Fibroblast of villous mesenchyme (primary cell): ENCODE data around the gene OR8S1. TPM values are rescaled to one million over a fixed set of nuclear protein-coding genes. Genes with fewer than 3 reads are reported as not detected.
"Not testable (repeated sequence)": the region's sequence is repeated elsewhere in the genome, so short reads cannot be mapped to it uniquely, and the experiment has no call there.

ENCODE experiments used
- DNase-seq: peaks from one replicate; pipeline ENCODE4 v3.0.0-alpha.2; 2010; ENCODE audit warnings: low read depth
- H3K4me3 ChIP-seq: 2 replicates; pipeline ENCODE4 v1.5.1; 2011; ENCODE audit warnings: low read depth, mild to moderate bottlenecking, low read length
- CTCF ChIP-seq: IDR thresholded peaks from 2 replicates; pipeline ENCODE4 v1.5.1; 2012; ENCODE audit warnings: low read depth, mild to moderate bottlenecking, low read length; ENCODE audit not compliant: insufficient read depth
- total RNA-seq: library from RNA; depleted of rRNA; stranded (reverse); fragments of >200 nt; gene quantifications from 2 replicates; pipeline ENCODE4 v1.2.3, GENCODE V29; 2012

OR8S1 gene
- total RNA-seq, 1 donor, result not detected

DNA sequence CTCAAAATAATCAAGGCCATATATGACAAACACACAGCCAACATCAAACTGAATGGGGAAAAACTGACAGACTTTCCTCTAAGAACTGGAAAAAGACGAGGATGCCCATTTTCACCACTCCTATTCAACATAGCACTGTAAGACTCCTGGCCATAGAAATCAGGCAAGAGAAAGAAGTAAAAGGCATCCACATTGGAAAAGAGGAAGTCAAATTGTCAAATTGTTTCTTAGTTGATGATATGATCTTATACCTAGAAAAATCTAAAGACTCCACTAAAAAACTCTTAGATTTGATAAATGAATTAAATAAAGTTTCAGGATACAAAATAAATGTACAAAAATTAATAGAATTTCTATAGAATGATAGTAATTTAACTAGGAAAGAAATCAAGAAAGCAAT, 11.2 kb downstream of the OR8S1 start:
- no peak for TF ChIP-seq CTCF
- H3K4me3 ChIP-seq, result no peak overlapping the region
- DNase-seq, result no peak

GRCh38 chr12:48542300-48542928, 17.0 kb downstream of the OR8S1 start:
- peak; percentile 38 for DNase-seq
- H3K4me3 ChIP-seq, result no peak overlapping the region
- peak; percentile 70 for TF ChIP-seq CTCF

DNA sequence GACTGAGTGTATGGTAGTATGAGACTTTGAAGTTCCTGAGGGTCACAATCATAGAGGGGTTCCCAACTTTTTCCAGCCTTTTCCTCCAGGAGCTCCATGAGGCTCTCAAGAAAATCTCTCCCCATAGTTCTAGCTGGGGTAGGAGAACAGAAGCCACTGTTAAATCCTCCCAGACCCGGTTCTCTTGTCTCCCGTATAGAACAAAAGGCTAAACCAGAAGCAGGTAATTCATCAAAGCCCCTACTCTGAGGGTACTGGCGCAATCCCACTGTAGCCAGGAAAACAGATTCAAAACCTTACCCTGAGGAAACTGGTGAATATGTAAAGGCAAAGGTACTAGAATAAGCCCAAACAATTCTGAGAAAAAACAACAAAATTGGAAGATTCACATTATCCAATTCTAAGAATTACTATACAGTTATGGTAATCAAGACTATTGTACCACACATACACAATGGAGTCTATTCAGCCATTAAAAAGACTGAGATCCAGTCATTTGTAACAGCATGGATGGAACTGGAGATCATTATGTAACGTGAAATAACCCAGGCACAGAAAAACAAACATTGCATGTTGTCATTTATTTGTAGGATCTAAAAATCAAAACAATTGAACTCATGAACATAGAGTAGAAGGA, 20.5 kb downstream of the OR8S1 start:
- no peak for DNase-seq
- TF ChIP-seq CTCF, result no peak
- H3K4me3 ChIP-seq, result no peak overlapping the region

GRCh38 chr12:48547012-48547411, 21.6 kb downstream of the OR8S1 start:
- not testable (repeated sequence) for DNase-seq, H3K4me3 ChIP-seq

DNA sequence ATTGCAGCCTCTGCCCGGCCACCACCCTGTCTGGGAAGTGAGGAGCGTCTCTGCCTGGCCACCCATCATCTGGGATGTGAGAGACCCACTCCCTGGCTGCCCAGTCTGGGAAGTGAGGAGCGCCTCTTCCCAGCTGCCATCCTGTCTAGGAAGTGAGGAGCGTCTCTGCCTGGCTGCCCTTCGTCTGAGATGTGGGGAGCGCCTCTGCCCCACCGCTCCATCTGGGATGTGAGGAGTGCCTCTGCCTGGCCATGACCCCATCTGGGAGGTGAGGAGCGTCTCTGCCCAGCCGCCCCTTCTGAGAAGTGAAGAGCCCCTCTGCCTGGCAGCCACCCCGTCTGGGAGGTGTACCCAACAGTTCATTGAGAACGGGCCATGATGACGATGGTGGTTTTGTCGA, 26.2 kb downstream of the OR8S1 start:
- not testable (repeated sequence) for H3K4me3 ChIP-seq, DNase-seq

- H3K4me3 ChIP-seq, result peak overlapping the region; percentile 40
- peak; percentile 6 for DNase-seq
Measured at GRCh38 chr12:48553666-48554343, 28.4 kb downstream of the OR8S1 start.

DNA sequence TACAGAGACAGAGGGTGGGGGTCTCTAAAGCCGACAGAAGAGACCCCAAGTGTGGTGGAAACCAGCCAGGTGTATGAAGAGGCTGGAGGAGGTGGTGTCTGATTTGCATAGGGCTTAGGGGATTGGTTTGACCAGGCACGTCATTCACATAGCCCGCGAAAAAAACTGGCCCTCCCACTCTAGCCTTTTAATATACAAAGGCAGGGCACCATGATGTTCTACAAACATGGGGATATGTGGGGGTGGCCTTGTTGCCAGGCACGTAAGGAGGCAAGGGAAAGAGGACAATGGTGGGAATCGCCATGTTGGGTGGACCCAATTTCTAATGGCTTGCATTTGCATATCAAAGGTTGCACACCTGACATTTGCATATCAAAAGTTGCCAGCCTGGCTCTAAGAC, 31.2 kb downstream of the OR8S1 start:
- H3K4me3 ChIP-seq, result no peak overlapping the region
- no peak for DNase-seq
- TF ChIP-seq CTCF, result no peak

DNA sequence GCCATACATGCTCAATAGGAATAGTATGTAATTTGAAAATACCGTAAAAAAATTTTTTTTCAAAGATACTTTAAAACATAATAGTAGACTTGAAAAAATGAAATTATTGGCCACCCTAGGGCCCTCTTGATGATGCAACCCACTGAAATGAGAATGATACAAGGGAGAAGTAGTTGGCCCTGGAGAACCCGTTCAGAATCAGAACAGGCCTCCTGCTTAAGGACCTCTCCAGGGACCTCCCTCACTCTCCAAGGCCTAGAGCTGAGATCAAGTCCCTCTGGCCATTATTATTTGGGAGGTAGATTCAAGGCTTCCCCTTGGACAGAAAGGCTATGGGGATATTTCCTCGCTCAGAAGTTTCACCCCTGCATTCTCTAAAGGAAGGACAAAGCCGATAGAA, 32.5 kb downstream of the OR8S1 start:
- H3K4me3 ChIP-seq, result no peak overlapping the region
- no peak for TF ChIP-seq CTCF
- no peak for DNase-seq
